Measurements from ENCODE around the gene CLEC1B.
"Not testable (repeated sequence)": the region's sequence is repeated elsewhere in the genome, so short reads cannot be mapped to it uniquely, and the experiment has no call there.

Gene CLEC1B

DNA sequence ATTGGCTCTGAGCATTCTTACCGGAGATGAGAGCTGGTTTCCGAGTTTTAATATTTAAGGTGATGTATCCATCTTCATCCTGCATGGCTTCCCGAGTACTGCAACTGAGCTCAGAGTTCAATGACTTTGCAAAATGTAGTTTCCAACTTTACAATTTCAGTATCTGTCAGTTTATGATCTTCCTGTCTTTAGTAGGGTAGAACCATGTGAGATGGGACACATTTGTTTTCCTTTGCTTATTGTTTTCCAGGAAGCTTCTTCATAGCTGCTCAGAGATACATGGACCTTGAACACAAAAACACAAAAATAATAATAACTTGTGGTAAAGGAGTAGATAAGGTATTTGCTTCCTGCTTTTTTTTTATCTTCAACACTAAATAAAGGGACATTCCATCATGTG, at the start of gene CLEC1B:
CLEC1B (minus strand) TSS at position 106 of the 400 bp plus-strand sequence; CDS start at position 85, 21 bp downstream.
- no peak for DNase-seq

DNA sequence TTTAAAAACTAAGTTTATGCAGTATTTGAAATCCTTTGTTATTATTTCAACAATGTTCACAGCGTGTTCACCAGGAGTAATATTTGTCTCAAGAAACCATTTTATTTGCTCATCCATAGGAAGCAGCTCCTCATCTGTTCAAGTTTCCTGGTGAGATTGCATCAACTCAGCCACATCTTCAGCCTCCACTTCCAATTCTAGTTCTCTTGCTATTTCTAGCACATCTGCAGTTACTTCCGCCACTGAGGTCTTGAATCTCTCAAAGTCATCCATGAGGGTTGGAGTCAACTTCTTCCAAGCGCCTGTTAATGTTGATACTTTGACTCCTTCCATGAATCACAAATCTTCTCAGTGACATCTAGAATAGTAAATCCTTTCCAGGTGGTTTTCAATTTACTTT, 49.6 kb upstream of the CLEC1B start:
- no peak for DNase-seq

DNA sequence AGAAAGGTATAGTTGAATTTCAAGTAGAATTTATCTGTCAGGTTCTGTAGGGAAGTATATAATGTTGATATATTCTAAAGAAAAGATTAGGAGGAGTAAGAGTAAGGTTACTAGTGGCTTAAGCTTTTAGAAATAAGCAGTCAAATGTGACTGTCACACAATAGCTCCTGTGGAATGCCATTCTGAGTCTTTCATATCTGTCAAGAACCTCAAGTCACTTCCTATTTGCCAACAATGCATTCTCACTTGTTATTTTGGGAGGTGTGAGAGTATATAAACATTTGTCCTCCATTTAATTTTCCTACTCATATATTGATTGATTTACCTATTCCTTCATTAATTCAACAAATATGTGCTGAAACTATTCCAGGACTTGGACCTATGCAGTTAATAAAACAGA, 43.2 kb upstream of the CLEC1B start:
- no peak for DNase-seq

DNA sequence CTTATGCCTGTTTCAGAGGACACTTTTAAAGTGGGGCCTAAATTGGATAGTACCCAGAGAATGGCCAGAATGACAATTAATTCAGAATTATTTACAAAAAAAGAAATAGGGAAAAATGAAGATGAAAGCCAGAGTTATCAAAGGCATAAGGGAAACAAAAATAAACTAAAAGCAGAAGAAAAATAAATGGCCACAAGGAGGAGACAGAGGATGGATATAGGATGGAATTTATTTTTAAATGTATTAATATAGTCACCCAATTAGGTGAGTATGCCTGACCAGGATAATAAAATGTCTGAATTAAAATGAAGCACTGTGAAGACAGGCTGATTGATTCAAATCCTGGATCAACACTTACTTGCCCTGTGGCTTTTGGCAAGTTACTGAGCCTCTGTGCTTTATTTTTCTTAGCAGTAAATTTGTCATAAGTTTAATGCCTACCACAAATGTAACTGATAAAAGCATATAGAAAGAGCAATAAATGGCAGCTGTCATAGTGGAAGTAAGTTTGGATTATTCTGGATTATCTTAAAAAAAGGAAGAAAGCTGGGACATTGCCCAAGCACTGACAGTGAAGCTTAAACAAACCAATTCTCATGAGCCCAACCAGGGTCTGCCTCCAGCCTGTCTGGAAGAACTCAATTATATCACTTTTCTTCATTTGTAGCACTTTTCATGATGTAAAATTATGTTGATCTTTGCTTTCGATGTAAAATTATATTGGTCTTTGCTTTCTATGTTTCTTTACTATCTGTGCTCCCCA, 35.0 kb upstream of the CLEC1B start:
- DNase-seq: peak; percentile 24

DNA sequence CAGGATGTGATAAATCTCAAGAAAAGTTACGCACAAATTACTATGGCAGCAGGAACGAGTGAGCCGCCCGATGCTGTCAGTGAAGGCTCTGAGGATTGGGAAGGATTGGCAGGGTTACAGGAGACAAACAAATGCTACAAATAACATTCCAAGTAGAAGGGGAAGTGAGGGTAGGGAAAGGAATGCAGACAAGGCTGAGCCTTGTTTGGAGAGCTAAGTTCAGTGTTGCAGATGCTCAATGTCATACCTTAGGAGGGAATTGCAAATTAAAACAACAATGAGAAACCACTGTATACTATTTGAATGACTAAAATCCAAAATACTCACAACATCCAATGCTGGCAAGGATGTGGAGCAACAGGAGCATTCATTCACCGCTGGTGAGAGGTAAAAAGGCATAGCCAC, 32.9 kb upstream of the CLEC1B start:
- no peak for DNase-seq

DNA sequence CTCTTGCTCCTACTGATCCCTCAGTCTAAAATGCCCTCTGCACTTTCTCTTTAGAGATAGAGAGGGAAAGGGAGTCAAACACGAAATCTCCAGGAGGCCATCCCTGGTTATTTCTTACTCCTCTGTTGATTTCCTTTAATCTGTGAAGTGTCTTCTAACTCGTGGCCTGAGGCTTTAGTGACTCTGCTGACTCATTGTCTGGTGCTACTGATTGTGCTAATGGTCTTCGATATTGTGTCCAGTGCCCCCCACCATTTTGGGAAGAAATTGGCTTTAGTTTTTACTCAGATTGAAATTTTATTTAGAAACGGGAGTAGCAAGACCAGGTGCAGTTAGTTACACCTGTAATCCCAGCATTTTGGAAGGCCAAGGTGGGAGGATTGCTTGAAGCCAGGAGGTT, 32.4 kb upstream of the CLEC1B start:
- DNase-seq: no peak

DNA sequence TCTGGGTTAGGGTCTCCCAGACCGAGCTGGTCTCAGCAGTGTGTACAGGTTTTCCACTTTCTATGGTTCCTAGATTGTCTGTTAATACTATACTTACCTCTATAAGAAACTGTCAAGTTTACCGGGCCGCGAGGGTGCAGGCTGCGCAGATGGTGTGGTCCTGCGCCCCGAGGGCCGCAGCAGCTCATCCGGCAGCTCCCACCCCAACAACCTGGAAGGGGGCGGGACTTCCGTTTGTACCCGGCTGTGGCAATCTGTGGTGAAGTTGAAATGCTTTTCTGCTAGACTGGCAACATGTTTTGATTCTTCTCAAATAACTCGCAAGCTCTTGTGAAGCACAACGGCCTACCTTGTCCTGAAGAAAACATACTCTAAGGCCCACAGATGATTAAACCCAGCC, 31.5 kb upstream of the CLEC1B start, which contains the start of gene CLEC9A:
CLEC9A (plus strand) TSS at position 237 of the 400 bp plus-strand sequence. CDS start 22,006 bp downstream, outside the sequence.
- no peak for DNase-seq

DNA sequence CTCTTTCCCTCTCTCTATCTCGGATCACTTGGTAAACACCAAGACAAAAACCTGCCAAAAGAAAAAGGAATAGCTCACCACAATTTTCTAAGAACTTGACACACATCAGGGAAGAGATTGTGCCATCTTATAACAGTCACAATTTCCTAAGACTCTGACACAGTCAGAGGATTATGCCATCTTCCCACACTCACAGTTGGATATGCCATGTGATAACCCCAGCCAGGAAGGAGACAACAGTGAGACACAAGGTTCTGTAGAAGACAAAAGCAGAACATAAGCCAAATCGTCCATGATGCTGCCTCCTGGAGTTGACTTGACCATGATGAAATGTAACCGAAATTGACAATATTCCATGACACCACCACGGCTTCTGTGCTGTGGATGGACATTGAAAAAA, 28.8 kb upstream of the CLEC1B start:
- no peak for DNase-seq

DNA sequence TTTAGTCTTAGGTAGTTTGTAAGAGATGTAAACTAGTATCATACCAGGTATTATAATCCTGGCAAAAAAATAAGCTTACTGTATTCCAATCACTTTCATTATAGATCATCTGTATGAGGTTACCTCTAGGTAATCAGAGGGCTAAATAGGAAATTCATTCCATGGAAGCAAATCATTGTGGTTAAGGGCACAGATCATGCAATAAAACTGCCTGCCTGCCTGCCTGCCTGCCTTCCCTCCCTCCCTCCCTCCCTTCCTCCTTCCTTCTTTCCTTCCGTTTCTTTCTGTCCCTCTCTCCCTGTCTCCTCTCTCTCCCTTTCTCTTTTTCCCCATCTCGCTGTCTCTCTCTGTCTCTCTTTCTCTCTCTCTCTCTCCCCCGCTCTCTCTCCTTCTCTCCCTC, 28.4 kb upstream of the CLEC1B start:
- DNase-seq: no peak

DNA sequence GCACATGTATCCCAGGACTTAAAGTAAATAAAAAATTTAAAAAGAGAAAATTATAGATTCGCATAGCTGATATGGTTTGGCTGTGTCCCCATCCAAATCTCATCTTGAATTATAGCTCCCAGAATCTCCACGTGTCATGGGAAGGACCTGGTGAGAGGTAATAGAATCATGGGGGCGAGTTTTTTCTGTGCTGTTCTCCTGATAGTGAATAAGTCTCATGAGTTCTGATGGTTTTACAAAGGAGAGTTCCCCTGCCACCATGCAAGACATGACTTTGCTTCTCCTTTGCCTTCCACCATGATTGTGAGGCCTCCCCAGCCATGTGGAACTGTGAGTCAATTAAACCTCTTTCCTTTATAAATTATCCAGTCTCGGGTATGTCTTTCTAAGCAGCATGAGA, 27.7 kb upstream of the CLEC1B start:
- DNase-seq: not testable (repeated sequence)

DNA sequence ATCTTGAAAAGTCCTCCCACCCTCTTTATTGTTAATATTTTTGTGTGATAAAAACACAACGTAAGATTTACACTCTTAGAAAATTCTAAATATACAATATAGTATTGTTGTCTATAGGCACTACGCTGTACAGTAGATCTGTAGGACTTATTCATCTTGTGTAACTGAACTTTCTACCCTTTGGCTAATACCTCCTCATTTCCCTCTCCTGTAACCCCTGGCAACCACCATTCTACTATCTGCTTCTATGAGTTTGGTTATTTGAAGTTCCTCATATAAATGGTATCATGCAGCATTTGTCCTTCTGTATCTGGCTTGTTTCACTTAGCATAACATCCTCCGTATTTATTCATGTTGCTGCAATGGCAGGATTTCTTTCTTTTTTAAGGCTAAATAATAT, 26.3 kb upstream of the CLEC1B start:
- DNase-seq: no peak

DNA sequence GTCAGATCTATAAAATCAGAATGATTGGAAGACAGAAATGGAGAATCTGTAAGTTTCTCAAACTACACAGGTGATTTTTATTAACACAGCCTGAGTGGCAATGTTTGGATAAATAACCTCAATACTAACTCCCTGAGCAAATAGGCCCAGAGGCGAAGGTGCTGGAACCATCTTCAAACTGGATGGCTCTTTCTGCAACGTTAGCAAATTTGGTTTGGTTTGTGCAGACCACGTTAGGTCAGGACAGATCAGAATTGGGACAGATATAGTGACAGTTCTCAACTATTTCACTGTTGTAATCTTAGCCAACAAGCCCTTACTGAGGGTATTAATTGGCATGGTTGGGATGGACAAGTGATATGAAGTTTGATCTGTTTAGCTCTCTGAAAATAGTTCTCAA, 22.4 kb upstream of the CLEC1B start:
- DNase-seq: no peak

DNA sequence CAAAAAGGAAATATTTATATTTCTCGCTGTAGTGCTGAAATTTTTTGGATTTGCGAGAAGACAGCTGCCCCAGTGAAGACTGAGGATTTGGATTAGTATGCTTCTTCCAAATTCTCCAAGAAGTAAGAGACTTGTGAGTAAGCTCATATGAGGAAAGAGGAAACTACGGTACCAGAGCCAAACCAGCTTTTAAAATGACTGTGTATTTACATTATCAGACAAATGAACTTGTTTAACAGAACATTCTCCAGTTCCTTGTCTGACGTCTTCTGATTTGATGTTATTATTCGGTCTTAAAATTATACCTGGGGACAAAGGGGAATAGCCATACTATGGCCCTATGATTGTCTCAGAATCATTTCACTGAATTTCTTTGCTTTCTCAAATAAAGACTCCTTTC, 19.5 kb upstream of the CLEC1B start:
- no peak for DNase-seq

DNA sequence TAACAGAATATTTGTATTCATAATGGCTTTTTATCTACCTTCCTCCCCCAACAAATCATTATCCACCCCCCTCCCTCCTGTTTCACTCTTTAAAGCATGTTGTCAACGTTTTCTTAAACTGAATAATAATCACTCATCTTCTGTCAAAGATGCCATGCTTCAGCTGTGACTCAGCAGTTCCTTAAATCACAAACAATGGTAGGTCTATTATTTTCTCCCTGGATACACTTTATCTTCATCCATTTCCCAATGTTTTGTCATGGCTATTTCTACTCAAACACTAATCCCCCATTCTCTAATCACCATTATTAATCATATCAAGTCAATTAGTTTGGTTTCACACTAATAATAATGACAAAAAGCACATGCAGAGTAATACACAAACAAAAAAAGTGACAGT, 18.0 kb upstream of the CLEC1B start:
- no peak for DNase-seq

DNA sequence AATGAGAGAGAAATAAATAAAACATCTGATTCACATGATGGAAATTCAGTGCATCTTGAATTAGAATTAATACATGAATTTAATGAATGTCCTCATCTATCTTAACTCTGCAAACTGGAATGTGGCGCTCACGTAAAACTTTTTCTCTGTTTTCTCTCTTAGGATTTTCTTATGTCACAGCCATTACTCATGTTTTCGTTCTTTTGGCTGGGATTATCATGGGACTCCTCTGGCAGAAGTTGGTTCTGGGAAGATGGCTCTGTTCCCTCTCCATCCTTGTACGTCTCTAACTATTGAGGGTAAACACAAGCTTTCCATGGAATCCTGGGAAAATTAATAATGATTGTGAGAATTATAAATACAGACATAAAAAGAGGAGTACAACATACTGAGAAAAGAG, 16.5 kb upstream of the CLEC1B start:
- no peak for DNase-seq

DNA sequence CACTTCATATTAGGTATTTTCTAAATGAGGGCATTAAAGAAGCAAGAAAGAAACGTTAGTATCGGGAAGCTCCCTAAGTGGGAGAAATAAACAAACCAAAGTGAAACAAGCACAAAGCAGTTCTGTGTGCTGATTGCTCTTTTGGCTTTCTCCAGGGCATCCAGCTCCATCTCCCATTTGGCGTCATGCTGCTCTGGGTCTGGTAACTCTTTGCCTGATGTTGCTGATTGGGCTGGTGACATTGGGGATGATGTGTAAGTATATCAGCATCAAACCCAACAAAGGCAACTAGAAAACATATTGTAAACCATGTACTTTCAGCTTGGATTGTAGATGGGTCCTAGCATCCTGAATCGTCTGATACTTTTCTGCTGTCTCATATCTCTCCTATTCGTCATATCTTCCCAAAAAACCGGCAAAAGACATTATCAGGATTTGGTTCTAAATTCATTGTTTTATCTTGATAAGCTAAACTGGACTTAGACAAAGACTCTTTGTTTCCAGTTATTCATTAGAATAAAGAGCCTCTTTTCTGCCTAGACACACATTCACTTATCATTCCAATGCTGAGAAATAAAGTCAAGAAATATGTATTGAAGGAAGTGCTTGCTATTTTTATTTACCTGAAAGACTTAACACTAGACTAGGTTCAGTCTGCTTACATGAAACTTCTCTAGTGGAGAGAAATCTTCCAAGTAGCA, 13.9 kb upstream of the CLEC1B start:
- DNase-seq: no peak

DNA sequence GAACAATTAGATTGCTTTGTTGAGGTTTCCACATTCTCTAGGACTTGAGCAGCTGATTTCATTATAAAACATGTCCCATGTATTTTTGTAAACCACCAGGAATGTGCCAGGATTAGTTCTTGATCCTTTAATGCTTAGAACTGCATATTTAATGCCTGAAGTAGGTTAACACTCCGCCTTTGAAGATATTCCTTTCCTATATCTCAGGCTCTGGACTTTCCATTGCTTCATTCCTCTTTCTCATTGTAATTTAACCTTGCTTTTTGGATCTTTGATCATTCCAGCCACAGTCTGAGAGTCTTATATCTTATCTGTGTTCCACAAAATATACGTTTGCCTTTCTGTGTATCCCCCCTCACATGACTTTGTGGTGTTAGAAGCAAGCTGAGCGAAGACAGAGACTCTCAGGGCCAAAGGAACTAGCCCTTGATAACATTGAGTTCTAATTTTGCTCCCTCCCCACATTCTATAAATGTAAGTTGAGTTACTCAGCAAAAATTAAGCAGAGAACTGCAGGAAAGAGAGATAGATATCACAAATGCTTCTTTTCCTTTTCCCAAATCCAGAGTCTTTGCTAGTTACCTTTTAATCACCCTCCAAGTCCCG, 2.4 kb upstream of the CLEC1B start:
- no peak for DNase-seq

DNA sequence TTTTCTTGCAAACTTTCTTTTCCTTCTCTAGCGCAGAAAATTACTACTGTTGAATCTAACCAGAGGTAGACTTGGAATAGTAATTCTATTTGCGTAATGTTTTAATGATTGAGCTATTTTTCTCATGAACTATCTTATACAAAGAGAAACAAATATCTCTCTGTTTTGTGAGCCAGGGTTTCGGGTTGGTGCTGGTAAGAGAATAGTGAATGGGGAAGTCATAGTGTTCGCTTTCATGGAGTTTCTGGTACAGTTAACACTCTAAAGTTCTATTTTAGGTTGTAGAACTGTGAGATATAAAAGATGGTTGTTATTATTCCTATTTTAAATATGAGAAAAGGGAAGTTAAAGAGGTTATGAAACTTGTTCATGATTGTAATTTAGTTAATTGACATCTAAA, 6.6 kb downstream of the CLEC1B start:
- DNase-seq: no peak

DNA sequence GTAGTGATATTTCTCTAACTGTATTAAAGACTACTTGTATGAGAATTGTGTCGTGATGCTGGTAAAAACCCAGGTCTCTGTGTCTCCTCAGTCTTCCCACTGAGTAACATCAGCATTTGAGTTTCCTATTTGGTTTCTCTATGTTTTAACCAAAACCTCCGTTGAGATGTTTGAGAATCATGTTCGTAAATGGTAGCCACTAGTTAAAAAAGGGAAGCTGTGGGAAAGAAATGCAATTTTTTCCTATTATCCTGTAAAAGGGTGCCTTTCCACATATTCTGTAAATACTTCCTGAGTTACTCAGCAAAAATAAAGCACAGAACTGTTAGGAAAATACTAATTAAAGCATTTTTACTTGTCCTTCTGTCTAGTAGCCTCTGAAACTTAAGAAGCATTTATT, 7.0 kb downstream of the CLEC1B start:
- no peak for DNase-seq

DNA sequence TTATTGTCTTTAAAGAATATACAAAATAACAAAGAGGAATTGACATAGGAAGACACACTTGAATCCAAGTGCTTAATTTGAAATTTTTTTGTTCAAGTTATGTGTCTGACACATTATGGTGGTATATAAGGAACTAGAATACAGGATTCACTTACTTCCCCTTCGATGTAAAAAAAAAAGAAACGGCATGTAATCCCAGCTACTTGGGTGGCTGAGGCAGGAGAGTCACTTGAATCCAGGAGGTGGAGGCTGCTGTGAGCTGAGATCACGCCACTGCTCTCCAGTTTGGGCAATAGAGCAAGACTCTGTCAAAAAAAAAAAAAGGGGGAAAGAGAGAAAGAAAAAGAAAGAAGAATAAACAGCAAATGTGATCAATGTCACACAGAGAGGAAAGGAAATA, 18.8 kb downstream of the CLEC1B start:
- no peak for DNase-seq

DNA sequence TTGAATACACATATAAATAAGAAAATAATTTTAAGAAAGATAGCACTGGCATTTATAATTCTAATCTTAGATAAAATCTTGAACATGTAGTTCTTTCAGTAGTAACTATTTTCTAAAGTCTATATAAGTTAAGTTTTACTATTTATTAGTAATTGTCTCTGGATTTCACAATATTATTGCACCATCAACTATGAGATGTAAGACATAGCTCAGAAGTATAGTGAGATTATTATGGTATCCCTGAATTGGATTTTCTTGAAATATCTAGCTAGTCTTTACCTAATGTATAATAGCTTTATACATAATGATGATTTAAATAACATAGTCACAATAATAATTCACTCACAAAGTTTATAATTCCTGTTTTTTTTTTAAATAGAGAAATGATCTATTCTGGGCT, 21.0 kb downstream of the CLEC1B start:
- no peak for DNase-seq

DNA sequence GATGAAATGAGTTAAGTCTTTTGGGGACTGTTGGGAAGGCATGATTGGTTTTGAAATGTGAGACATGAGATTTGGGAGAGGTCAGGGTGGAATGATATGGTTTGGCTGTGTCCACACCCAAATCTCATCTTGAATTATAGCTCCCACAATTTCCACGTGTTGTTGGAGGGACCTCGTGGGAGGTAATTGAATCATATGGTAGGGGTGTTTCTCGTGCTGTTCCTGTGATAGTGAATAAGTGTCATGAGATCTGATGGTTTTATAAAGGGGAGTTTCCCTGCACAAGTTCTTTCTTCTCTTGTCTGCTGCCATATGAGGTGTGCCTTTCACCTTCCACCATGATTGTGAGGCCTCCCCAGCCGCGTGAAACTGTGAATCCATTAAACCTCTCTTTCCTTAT, 22.3 kb downstream of the CLEC1B start:
- not testable (repeated sequence) for DNase-seq

DNA sequence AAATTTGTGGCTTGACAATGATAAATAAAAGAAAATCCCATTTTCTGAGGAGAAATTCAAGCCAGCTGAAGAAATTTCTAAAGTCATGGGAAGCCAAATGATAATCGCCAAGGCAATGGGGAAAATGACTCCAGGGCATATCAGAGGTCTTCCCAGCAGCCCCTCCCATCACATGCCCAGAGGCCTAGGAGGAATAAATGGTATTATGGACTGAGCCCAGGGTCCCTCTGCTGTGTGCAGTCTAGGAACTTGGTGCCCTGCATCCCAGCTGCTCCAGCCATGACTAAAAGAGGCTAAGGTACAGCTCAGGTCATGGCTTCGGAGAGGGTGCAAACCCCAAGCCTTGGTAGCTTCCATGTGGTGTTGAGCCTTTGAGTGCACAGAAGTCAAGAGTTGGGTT, 23.3 kb downstream of the CLEC1B start:
- no peak for DNase-seq

DNA sequence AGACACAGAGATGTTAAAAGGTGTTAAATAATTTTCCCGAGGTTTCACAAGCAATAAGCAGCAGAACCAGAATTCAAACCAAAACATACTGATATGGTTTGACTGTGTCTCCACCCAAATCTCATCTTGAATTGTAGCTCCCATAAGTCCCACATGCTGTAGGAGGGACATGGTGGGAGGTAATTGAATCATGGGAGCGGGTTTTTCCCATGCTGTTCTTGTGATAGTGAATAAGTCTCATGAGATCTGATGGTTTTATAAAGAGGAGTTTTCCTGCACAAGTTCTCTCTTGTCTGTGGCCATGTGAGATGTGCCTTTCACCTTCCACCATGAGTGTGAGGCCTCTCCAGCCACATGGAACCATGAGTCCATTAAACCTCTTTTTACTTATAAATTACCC, 24.2 kb downstream of the CLEC1B start:
- not testable (repeated sequence) for DNase-seq
